GM19372 (cell line): ENCODE measurements around the gene RAD51B.
A peak's percentile ranks its signal among the peaks of the same experiment; 100 is the strongest.

ENCODE experiments used
- ATAC-seq: cut with Tn5 transposase; IDR thresholded peaks from one replicate; pipeline ENCODE4 v1.9.1; 2021; ENCODE audit warnings: mild to moderate bottlenecking, low read depth, moderate library complexity; ENCODE audit not compliant: unreplicated experiment

The RAD51B gene

DNA sequence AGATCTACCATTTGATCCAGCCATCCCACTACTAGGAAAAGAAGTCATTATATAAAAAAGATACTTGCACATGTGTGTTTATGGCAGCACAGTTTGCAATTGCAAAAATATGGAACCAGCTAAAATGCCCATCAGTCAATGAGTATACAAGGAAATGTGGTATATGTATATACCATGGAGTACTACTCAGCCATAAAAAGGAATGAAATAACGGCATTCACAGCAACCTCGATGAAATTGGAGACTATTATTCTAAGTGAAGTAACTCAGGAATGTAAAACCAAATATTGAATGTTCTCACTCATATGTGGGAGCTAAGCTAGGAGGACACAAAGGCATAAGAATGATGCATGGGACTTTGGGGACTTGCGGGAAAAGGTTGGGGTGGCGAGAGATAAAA lies 402.6 kb downstream of the RAD51B start:
- ATAC-seq = no peak

DNA sequence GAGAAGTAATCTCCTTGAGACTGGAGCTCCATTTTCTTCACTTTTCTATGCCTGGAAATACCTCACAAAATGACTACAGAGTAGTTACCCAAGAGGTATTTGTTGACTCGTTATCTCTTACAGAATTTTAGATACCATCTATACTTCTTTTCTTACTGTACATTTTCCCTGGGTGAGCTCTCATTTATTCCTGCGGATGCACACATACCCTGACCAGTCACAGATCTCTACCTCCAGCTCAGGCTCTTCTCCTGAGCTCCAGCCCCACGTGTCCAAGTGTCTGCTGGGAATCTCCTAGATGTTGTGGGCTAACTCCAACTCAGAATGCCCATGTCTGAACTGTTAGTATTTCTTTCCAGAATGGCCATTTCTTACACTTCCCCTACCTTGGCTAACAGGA lies 403.1 kb downstream of the RAD51B start:
- no peak for ATAC-seq

DNA sequence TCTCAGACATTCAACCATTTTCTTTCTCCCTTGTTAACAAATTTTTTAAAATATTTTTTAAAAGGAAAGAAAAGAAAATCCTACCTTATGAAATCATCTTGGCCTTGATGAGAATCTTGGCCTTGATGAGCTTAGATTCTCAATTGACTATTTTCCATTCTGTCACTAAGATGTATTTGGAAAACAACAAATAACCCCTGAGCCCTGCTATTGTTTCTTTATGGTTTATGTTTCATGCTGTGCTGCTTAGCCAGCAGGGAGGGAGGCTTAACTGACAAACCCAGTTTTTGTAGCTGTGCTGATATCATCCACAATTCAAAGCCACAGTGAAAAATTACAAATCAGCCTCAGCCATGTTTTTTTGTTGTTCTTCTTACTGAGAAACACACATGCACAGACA lies 404.1 kb downstream of the RAD51B start:
- no peak for ATAC-seq

DNA sequence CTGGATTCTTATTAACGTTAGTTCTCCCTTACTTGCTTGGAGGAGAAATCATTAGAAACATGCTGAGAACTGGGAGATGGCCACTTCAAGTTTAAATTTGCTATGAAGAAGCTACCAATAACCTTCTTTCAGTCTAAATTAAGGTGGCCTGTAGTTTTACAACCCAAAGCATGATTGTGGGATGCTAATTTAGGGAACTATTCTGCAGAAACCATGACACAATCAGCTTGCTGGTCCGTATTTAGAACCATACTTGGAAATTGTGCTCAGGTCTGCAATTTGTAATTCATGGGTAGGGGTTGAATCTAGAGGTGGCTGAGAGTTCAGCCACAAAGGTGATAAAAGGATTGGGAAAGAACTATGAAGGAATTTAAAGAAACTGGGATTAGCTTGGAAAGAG lies 405.7 kb downstream of the RAD51B start:
- no peak for ATAC-seq

DNA sequence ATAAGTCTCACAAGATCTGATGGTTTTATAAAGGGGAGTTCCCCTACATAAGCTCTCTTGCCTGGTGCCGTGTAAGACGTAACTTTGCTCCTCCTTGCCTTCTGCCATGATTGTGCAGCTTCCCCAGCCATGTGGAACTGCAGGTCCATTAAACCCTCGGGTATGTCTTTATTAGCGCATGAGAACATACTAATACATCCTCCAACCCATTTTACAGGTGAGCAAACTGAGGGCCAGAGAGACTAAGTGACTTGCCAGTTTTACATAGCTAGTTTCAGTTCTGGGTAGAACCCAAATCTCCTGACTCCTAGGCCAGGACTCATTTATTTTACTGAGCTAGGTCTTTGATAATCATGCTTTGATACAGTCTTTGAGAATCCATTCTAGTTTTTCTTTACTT lies 406.9 kb downstream of the RAD51B start:
- ATAC-seq = no peak

DNA sequence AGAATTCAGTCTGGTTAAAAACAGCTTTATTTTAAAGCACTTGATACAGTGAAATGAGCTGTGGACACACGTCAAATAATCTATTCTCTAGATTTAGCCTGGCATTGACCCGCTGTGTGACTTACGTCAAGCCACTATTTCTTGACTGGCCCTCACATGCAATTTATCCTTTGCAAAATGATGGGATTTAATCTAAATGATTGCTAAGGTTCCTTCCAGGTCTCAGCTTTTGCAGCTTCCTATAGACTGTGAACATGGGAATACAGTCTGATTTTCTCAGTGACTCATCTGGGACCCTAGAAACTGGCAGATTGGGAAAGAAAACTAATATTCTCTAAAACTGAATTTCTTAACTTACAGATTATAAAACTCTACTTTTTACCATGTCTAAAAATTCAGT lies 409.1 kb downstream of the RAD51B start:
- ATAC-seq = no peak

DNA sequence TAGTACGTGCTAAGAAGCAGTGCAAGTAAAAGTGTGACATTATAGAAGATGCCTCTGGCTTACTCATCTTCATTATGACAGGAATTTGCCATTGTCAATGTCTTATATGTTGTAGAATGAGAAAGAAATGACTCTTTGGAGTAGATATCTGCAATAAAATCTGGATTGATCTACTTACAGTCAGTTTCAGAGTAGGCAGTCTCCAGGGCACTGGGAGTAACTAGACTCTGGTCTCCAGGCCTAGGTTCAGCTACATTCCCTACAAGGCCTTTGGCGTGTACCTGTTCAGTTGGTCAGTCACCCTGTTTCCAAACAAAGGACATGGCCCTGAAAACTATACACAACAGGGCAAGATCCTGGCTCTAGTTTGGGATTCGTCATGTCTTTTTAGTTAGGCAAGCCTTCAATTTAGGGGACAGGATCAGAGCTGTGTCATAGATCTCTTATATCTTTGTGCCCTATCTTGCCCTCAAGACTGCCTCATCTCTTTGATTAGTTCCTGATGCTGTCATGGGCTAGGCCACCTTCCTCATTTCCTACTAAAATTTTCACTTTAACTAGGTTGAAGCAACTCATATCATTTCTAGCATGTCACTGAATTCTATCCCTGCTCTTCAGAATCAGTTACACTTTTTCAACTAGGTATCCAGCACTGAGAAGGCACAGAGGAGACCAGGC lies 410.0 kb downstream of the RAD51B start:
- no peak for ATAC-seq

DNA sequence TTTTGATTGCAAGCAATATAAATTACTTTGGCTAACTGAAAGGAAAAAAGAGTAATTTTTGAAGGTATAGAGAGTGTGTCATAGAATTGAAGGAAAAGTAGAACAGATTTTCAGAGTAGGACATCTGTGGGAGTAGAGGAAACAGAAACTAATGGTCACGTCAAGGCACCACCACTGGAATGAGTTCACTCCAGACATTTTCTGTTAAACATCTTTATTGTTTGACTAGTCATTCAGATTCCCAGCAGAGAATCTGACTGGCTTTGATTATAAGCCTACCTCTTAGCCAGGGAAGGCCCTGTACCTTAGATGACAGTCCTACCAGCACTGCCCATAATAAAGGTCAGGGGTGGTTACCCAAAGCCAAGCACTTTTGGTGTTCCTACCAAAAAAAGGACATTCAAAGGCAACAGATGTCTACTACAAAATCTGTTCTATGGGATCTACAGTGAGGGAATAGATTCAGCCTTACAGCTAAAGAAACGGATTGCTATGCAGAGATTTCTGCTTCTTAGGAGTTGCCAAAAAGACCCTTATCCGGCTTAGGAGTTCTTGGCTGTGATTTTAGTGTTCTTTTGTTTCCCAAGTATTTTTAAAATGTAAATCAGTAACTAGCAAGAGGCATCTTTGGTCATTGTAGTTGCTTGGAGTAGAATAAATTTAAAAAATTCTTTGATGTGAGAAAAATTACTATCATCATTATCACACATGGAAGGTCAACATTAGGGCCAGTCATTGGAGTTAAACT lies 410.8 kb downstream of the RAD51B start:
- ATAC-seq = no peak

DNA sequence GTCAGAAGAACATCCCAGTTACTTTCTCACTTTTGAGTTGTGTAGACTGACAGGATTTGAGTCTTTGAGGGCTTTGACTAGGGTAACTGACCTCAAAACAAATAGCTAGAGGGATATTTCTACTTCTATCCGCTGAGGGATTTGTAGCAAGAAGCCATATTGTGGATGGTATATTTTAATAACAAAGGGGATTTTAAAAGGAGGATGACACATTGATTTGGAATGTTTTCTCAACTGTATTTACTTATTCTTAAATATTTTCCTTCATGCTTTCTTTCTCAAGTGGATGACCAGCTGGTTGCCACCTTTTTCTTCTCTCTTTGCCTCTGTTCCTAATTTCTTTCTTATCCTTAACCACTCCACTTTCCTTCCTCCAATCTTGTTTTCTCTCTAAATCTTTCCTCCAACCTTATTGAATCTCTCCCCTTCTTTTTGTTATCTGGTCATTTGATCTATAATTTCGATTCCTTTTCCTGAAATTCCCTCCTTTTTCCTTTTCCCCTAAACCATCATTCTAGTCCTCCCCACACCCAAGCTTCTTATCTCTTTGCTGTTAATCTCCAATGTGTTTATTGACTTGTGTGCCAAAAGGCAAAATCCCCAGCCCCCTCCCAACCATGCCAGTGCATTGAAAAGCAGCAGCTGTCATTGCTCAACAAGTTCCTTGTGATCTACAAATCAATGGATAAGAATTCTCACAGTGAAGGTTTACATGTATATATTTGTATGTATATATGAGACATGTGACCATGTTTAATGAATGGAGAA lies 411.6 kb downstream of the RAD51B start:
- ATAC-seq = no peak

DNA sequence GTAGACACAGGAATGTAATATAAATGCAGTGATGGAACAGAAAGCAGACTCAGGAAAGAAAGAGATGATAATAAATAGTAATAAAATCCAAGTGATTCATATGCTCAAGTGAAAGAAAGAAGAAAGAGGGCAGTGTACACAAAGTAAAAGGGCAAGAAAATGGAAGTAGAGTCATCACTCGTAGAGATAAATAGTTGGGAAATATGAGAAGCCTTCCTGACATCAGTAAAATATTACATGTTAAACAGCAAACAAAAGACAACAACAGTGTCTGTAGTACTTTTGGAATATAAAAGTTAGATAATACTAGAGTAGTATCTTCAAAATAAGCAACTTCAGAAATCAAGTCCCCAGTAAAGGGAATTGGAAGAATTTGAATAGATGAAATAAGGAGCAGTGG lies 412.3 kb downstream of the RAD51B start:
- ATAC-seq = no peak

DNA sequence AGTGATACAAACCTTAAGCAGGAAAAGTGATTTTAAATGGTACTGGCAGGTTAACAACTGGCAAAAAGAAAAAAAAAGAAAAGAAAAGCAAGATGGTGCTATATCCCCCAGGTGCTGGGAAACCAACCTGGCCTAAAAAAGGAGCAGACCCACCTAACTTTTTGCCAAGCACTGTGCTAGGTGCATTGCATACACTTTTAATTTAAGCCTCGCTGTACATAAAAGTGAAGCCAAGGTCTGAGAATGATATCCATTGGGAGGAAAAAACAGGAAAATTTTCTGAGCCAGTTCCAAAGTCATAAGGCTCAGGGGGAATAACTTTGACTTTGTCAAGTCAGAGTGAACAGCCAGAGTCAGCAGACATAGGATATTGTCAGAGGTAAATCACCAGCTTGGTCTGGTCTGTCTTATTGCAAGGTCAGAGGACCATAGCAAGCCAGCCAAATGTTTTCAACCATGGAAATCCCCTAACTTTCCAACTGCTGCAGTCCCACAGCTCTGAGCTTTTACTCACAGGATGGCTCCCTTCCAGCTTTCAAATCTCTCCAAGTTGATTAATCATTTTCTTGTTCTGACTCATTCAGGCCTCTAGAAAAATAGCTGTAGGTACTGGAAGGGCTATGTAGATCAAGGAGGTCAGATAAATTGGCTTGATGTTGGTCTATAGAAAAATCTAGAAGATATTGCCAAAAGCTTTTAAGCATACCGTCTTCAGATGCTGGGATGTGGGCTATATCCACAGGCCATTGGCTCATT lies 412.9 kb downstream of the RAD51B start:
- ATAC-seq = peak; percentile 73

DNA sequence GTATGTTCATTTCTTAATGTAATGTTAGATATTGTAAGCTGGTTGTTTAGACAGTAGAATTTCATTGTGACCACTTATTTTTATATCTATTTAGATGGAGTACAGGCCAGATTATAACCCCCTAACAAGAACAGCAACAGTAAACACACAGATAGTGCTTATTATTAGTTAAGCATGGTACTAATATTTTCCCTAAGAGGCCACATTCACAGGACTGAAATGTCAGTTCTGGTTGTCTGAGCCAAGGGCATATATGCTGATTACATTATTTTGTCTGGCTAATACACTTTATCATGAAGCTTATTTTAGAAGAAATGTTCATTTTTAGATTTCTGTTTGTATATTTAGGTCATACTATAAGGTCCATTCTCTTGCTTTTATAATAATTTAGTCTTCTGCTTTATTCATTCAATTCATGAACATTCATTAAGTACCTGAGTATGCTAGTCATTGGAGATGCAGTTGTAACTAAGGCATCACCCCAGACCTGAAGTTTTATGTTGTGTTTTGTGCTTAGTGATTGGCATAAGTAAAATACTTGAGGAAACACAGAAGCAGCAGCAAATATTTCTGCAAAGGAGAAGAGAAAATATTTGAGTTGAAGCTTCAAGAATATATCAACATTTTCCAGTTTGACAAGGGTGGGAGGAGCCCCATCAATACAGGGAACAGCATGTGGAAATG lies 413.7 kb downstream of the RAD51B start:
- no peak for ATAC-seq

DNA sequence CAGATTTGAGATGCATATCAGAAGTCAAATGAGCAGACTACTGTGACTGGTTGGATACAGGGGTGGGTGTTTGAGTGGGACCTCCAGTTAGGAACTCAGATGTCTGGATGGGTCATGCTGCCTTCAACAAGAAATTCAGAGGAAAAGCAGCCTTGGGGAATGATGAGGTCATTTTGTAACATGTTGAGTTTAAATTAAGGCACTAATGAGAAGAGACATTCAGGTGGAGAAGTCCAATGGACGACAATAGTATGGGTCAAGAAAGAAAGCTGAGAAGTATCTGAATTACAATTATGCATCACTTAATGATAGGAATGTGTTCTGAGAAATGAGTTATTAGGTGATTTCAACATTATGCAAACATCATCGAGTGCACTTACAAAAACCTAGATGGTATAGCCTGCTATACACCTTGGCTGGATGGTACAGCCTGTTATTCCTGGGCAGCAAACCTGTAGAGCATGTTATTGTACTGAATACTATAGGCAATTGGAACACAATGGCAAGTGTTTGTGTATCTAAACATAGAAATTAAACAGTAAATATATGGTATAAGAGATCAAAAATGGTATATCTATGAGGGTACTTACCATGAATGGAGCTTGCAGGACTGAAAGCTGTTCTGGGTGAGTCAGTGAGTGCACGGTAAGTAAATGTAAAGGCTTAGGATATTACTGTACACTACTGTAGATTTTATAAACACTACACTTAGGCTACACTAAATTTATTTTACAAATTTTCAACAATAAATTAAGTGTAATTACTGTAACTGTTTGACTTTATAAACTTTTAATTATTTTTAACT lies 414.7 kb downstream of the RAD51B start:
- no peak for ATAC-seq

DNA sequence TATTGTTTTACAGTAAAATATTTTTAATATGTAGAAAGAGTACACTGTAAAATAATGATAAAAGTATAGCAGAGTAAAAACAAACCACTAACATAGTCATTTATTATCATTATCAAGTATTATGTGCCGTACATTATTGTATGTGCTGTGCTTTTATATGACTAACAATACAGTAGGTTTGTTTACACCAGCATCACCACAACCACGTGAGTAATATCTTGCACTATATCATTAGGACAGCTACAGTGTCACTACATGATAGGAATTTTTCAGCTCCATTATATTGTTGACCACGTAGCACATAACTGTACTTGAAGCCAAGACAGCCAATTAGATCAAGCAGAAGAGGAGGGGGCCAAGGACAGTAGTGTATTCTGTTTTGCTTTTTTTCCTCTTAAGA lies 415.4 kb downstream of the RAD51B start:
- no peak for ATAC-seq

DNA sequence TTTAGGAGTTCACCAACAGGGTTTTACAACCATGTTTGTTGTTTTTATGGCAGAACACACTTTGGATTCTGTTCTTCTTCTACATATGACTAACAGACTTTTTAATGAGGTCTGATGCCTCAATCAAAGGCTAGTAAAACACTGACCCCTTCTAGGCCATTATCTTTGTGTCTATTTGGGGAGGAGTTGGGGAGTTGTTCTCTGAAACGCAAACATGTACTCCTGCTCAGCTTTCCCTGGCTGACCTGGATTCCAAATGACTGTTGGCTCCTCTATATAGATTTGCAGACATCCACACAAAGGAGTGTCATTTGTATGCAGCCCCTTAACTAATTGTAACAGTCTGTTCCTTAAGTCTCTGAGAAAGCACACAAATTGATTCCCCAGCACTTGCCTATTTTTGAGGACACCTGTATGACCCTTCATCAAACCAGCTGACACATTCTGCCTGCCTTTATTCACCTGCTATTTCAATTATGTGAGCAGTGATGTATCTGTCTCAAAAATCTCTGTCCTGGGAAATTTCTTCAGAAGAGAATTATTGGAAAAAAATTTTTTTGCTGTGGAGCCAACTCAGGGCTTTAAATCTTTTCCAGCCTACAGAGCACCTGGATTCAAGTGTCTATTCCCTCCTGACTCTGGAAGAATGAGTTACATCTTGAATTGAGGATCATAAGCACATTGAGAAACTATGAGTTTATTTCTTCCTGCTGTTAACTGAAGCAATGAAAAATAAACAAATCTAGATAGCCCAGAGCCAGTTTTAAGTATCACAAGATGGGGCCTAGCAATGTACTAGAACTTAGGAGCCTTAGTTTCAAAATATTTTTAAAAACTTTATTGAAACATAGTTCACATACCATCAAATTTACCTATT lies 417.2 kb downstream of the RAD51B start:
- no peak for ATAC-seq

DNA sequence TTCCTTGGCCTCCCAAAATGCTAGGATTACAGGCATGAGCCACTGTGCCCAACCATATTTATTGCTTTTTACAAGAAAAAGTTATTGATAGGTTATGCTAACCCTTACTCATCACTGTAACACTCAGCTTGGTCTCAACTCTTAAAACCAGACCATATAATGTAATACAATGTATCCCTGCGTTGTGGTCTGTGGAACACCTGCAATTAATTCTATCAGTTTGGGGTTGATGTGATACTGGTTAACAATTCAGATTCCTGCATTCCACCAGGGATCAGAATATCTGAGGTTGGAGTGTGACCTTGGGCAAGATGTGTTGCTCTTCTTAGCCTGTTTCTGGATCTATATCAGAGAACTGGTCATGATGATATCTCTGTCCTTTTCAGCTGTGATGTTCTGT lies 419.0 kb downstream of the RAD51B start:
- ATAC-seq = no peak

DNA sequence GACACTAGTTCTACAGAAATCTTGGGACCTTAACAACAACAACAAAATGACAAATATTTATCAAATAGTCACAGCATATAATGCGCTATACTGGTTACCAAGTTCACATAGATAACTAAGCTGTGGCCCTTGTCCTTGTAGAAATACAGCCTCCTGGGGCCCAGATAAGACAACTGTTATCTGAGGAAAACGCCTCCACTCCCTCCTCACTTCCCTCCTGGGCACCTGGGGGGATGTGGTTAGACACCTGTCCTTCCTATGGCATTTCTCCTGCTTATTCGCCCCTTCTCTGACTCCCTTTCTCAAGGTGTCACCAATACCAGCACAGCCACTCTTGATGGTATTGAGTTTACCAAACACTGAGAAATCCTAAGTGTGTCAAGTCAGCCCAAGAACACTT lies 419.4 kb downstream of the RAD51B start:
- ATAC-seq = no peak

DNA sequence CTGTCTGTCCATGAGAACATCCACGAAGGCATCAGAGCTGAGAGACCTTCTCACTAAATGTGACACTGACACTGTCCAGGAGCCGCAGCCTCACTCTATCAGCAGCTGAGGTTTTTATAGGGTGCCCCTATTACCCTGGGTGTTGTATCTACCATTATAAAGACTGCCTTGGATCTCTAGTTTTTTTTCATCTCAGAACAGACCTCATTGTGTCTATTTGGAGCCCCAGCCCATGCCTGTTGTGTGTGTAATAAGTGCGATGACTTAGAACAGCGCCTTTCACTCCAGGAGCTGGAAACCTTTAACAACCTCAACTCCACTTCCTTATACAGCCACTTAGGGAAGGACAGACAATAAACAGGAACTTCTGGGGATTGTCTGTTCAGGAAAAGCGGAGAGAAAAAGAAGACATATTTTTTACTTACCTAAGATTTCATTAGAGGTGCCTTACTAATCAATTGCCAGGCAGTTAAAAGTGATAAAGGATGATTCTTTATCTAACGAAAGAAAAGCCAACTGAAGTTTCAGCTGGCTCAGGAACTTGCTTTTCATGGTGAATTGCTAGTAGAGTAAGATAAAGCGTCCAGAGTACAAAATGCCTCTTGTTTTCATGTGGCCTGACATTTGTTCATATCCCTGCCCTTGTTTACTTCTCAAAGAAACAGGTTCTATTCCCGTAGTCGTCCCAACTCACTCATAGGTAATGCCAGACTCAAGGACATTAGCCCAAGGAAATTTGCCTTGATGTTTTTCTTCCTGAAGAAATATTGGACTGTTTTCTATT lies 420.6 kb downstream of the RAD51B start:
- ATAC-seq = no peak
